COLO829 (cell line): Measurements from ENCODE around the gene ZCCHC7.
"Not testable (repeated sequence)": the region's sequence is repeated elsewhere in the genome, so short reads cannot be mapped to it uniquely, and the experiment has no call there.

Experiments
- DNase-seq: peaks from one replicate; pipeline ENCODE4 v3.0.0; 2012; ENCODE audit warnings: low spot score

The ZCCHC7 gene

GRCh38 chr9:37293664-37294524, 173.5 kb downstream of the ZCCHC7 start:
- peak; percentile 65 for DNase-seq

GRCh38 chr9:37295178-37295577, 174.8 kb downstream of the ZCCHC7 start:
- peak; percentile 61 for DNase-seq

GRCh38 chr9:37295796-37296195, 175.4 kb downstream of the ZCCHC7 start:
- no peak for DNase-seq

- no peak for DNase-seq
These were observed 177.2 kb downstream of the ZCCHC7 start for GRCh38 chr9:37297592-37297991.

GRCh38 chr9:37300620-37301019, 180.2 kb downstream of the ZCCHC7 start:
- no peak for DNase-seq

GRCh38 chr9:37301042-37301853, 180.9 kb downstream of the ZCCHC7 start:
- DNase-seq = no peak

GRCh38 chr9:37301854-37302172, 181.4 kb downstream of the ZCCHC7 start:
- no peak for DNase-seq

- DNase-seq = no peak
These were observed 181.9 kb downstream of the ZCCHC7 start for GRCh38 chr9:37302277-37302676.

GRCh38 chr9:37303272-37303671, 182.9 kb downstream of the ZCCHC7 start:
- not testable (repeated sequence) for DNase-seq

- no peak for DNase-seq
These were observed 188.8 kb downstream of the ZCCHC7 start for GRCh38 chr9:37309136-37309535.

- no peak for DNase-seq
These were observed 191.7 kb downstream of the ZCCHC7 start for GRCh38 chr9:37311938-37312708.

- no peak for DNase-seq
These were observed 203.9 kb downstream of the ZCCHC7 start for GRCh38 chr9:37324261-37324683.

- no peak for DNase-seq
These were observed 204.5 kb downstream of the ZCCHC7 start for GRCh38 chr9:37324691-37325490.

GRCh38 chr9:37325778-37326177, 205.4 kb downstream of the ZCCHC7 start:
- DNase-seq = no peak

GRCh38 chr9:37327553-37327952, 207.2 kb downstream of the ZCCHC7 start:
- DNase-seq = no peak

GRCh38 chr9:37328556-37329227, 208.3 kb downstream of the ZCCHC7 start:
- DNase-seq = no peak

GRCh38 chr9:37329576-37329975, 209.2 kb downstream of the ZCCHC7 start:
- DNase-seq = no peak

GRCh38 chr9:37331871-37332270, 211.5 kb downstream of the ZCCHC7 start:
- no peak for DNase-seq

GRCh38 chr9:37332578-37332977, 212.2 kb downstream of the ZCCHC7 start:
- DNase-seq = no peak

GRCh38 chr9:37333288-37333687, 212.9 kb downstream of the ZCCHC7 start:
- DNase-seq = no peak

GRCh38 chr9:37335238-37335637, 214.9 kb downstream of the ZCCHC7 start:
- no peak for DNase-seq
